Left renal pelvis (tissue), 4 donors: ENCODE results near the gene TTLL8. TPM values are rescaled to one million over a fixed set of nuclear protein-coding genes. Genes with fewer than 3 reads are reported as not detected.

Experiments
- DNase-seq, 4 donors: peaks; one replicate each; pipeline ENCODE4 v3.0.0-alpha.2; 2013; ENCODE audit warnings: low read depth in 4 of 4, low spot score in 3 of 4
- polyA plus RNA-seq, 4 donors: library from polyadenylated mRNA; unstranded; fragments of 120-200 nt; gene quantifications; one replicate each; pipeline ENCODE4 v1.2.1, GENCODE V29; 2013; ENCODE audit not compliant: insufficient read length in 4 of 4

TTLL8 gene
- polyA plus RNA-seq, 4 donors: 0.05 TPM; not detected in 3

- no peak for DNase-seq
Measured at GRCh38 chr22:50083462-50084079, 25.5 kb upstream of the TTLL8 start.

GRCh38 chr22:50082961-50083461 lies 24.9 kb upstream of the TTLL8 start:
- no peak for DNase-seq

GRCh38 chr22:50082197-50082715 lies 24.2 kb upstream of the TTLL8 start:
- DNase-seq: no peak

GRCh38 chr22:50081426-50082196 lies 23.5 kb upstream of the TTLL8 start:
- DNase-seq: no peak

- DNase-seq: no peak
Measured at GRCh38 chr22:50080077-50080465, 22.0 kb upstream of the TTLL8 start.

GRCh38 chr22:50078761-50079160 lies 20.7 kb upstream of the TTLL8 start:
- DNase-seq: no peak

GRCh38 chr22:50078246-50078645 lies 20.1 kb upstream of the TTLL8 start:
- no peak for DNase-seq

- DNase-seq: no peak
Measured at GRCh38 chr22:50076646-50077535, 18.8 kb upstream of the TTLL8 start.

- no peak for DNase-seq
Measured at GRCh38 chr22:50074551-50075530, 16.7 kb upstream of the TTLL8 start.

GRCh38 chr22:50074056-50074455 lies 16.0 kb upstream of the TTLL8 start:
- no peak for DNase-seq

- no peak for DNase-seq
Measured at GRCh38 chr22:50072714-50073538, 14.8 kb upstream of the TTLL8 start.

- DNase-seq: no peak
Measured at GRCh38 chr22:50072167-50072555, 14.1 kb upstream of the TTLL8 start.

GRCh38 chr22:50071432-50072166 lies 13.5 kb upstream of the TTLL8 start:
- DNase-seq: no peak

- DNase-seq: no peak
Measured at GRCh38 chr22:50070366-50070765, 12.3 kb upstream of the TTLL8 start.

- DNase-seq: no peak
Measured at GRCh38 chr22:50068096-50068495, 10.0 kb upstream of the TTLL8 start.

GRCh38 chr22:50067244-50067643 lies 9.1 kb upstream of the TTLL8 start:
- DNase-seq: no peak

- no peak for DNase-seq
Measured at GRCh38 chr22:50064453-50064852, 6.4 kb upstream of the TTLL8 start.
